SK-N-SH (cell line): ENCODE data around the gene ADGRA1.

ENCODE experiments used
- CHD2 ChIP-seq: fragments of 150-350 bp; IDR thresholded peaks from 2 replicates; pipeline ENCODE4 v1.6.1; 2018; ENCODE audit warnings: low read length; ENCODE audit not compliant: partially characterized antibody
- CTCF ChIP-seq: fragments of 200-600 bp; sonication (generic); IDR thresholded peaks from 2 replicates; pipeline ENCODE4 v1.6.1; 2017; ENCODE audit warnings: antibody characterized with exemption, mild to moderate bottlenecking, moderate library complexity
- ELF1 ChIP-seq: IDR thresholded peaks from 2 replicates; pipeline ENCODE4 v1.4.0; 2012
- EZH2phosphoT487 ChIP-seq: fragments of 200-600 bp; sonication (generic); IDR thresholded peaks from 2 replicates; pipeline ENCODE4 v1.6.1; 2017; ENCODE audit warnings: low read depth, mixed run types, mild to moderate bottlenecking, antibody characterized with exemption, moderate library complexity, borderline replicate concordance
- MAX ChIP-seq: IDR thresholded peaks from 2 replicates; pipeline ENCODE4 v1.4.0; 2012; ENCODE audit warnings: low read depth
- PBX3 ChIP-seq: IDR thresholded peaks from 2 replicates; pipeline ENCODE4; 2012
- RAD21 ChIP-seq: IDR thresholded peaks from 2 replicates; pipeline ENCODE4 v1.6.1; 2012; ENCODE audit warnings: mild to moderate bottlenecking, low read length
- REST ChIP-seq: IDR thresholded peaks from 2 replicates; pipeline ENCODE4 v1.6.1; 2012; ENCODE audit warnings: mild to moderate bottlenecking, low read depth, low read length, moderate library complexity
- RXRA ChIP-seq: IDR thresholded peaks from 2 replicates; pipeline ENCODE4 v1.4.0; 2012; ENCODE audit warnings: low read depth, mild to moderate bottlenecking, borderline replicate concordance
- TAF1 ChIP-seq: IDR thresholded peaks from 2 replicates; pipeline ENCODE4 v1.6.1; 2012; ENCODE audit warnings: low read depth, mild to moderate bottlenecking, low read length, moderate library complexity, borderline replicate concordance
- TEAD4 ChIP-seq: IDR thresholded peaks from 2 replicates; pipeline ENCODE4 v1.4.0; 2012; ENCODE audit warnings: mild to moderate bottlenecking, borderline replicate concordance; ENCODE audit not compliant: insufficient read depth
- USF2 ChIP-seq: fragments of 150-350 bp; IDR thresholded peaks from 2 replicates; pipeline ENCODE4 v1.6.1; 2017; ENCODE audit warnings: antibody characterized with exemption, low read length, low read depth, borderline replicate concordance
- ZBTB33 ChIP-seq: IDR thresholded peaks from 2 replicates; pipeline ENCODE4 v1.4.0; 2012; ENCODE audit warnings: low read depth, borderline replicate concordance

GRCh38 chr10:133127291-133128125, 39.8 kb downstream of the ADGRA1 start:
- TF ChIP-seq CTCF (no peak), REST (no peak), ZBTB33 (no peak), RXRA (no peak), RAD21 (no peak), EZH2phosphoT487 (no peak), ELF1 (no peak), CHD2 (no peak), TEAD4 (no peak), TAF1 (no peak), USF2 (no peak), MAX (no peak), PBX3 (no peak)
